Testis (tissue), 3 donors: ENCODE results near the gene C6orf15. TPM values are rescaled to one million over a fixed set of nuclear protein-coding genes. Genes with fewer than 3 reads are reported as not detected.

Experiments used
- DNase-seq: peaks from one replicate; pipeline ENCODE4 v3.0.0-alpha.2; 2019
- H3K27ac ChIP-seq, 2 donors: fragments of 200-600 bp; sonication (generic); one replicate each; pipeline ENCODE4 v1.5.1; 2019
- H3K27me3 ChIP-seq: fragments of 200-600 bp; sonication (generic); one replicate; pipeline ENCODE4 v1.5.1; 2019
- H3K36me3 ChIP-seq: fragments of 200-600 bp; sonication (generic); one replicate; pipeline ENCODE4 v1.5.1; 2017; ENCODE audit warnings: low read depth; ENCODE audit errors: missing control alignments
- H3K4me1 ChIP-seq: fragments of 200-600 bp; sonication (generic); one replicate; pipeline ENCODE4 v1.5.1; 2019
- H3K4me3 ChIP-seq, 2 donors: fragments of 200-600 bp; sonication (generic); one replicate each; pipeline ENCODE4 v1.5.1; 2017 to 2019
- H3K9me3 ChIP-seq: fragments of 200-600 bp; sonication (generic); one replicate; pipeline ENCODE4 v1.5.1; 2017
- CTCF ChIP-seq, 3 experiments: fragments of 450-650 bp in 2 of 3; fragments of 200-600 bp in 1 of 3; sonication (generic) in 1 of 3; IDR thresholded peaks; one replicate each; pipeline ENCODE4 v1.5.1; 2016 to 2019; ENCODE audit warnings: antibody characterized with exemption in 3 of 3, mild to moderate bottlenecking in 2 of 3, moderate library complexity in 1 of 3
- POLR2A ChIP-seq: fragments of 450-650 bp; IDR thresholded peaks from one replicate; pipeline ENCODE4 v1.6.1; 2017; ENCODE audit warnings: antibody characterized with exemption, mild to moderate bottlenecking, moderate library complexity
- WGBS, 2 donors: methylation state at CpG; one replicate each; pipeline ENCODE4 v1.1.5; 2018; 5-methylcytosine and 5-hydroxymethylcytosine counted together
- intact Hi-C: fragments of 100-400 bp; cut with DNase I; formaldehyde crosslinking; loops from one replicate; pipeline ENCODE4 v1.15.1; 2023; ENCODE audit warnings: low total_unique reads
- polyA plus RNA-seq: library from polyadenylated mRNA; stranded (reverse); fragments of 350-450 nt; fragmentation: Illumina TruSeq; extraction: RNeasy Lipid Tissue Mini Kit (QIAGEN cat#74804); gene quantifications from one replicate; pipeline ENCODE4 v1.2.3, GENCODE V29; 2014; ENCODE audit warnings: low read depth, low replicate concordance; ENCODE audit not compliant: insufficient read depth
- total RNA-seq, 2 donors: library from RNA; depleted of rRNA; stranded (reverse); fragments of >200 nt; gene quantifications; one replicate each; pipeline ENCODE4 v1.2.3, GENCODE V29; 2016

Gene C6orf15
- total and polyA plus RNA-seq, 3 donors from 2014 or later: not detected

- intact Hi-C loops: loop anchor here (10.0 kb wide), 1 partner anchor 224 kb away; no protein-coding TSS in a partner anchor
- Histone ChIP-seq H3K9me3 (no peaks in the 10 kb centered on the region), H3K27ac (no peak overlapping the region), H3K4me1 (no peaks in the 10 kb centered on the region), H3K4me3 (no peak overlapping the region), H3K27me3 (no peaks in the 10 kb centered on the region), H3K36me3 (no peaks in the 10 kb centered on the region)
- no peak for DNase-seq
- WGBS, 2 donors: 85 to 88% methylated on average over 10 to 15 of the region's 15 CpGs
- TF ChIP-seq CTCF (IDR thresholded peaks at IDR 0.05): no peak
- no peak for TF ChIP-seq POLR2A
These were observed 28.3 kb upstream of the C6orf15 start for GRCh38 chr6:31140643-31141042.

GRCh38 chr6:31139599-31139998 is 27.2 kb upstream of the C6orf15 start:
- no peaks in the 10 kb centered on the region for H3K36me3 ChIP-seq
- no peak for DNase-seq
- no peak overlapping the region for H3K27ac ChIP-seq
- H3K27me3 ChIP-seq: no peaks in the 10 kb centered on the region
- H3K4me3 ChIP-seq: no peak overlapping the region
- no peaks in the 10 kb centered on the region for H3K9me3 ChIP-seq
- TF ChIP-seq POLR2A: no peak
- TF ChIP-seq CTCF (IDR thresholded peaks at IDR 0.05): no peak
- no peaks in the 10 kb centered on the region for H3K4me1 ChIP-seq
- intact Hi-C loops: loop anchor here (5.0 kb wide), 1 partner anchor 53 kb away; no protein-coding TSS in a partner anchor
- WGBS, 2 donors: 28 to 40% methylated on average over 4 of the region's 4 CpGs

- H3K27me3 ChIP-seq: no peaks in the 10 kb centered on the region
- no peaks in the 10 kb centered on the region for H3K36me3 ChIP-seq
- no peak within 1 kb of the TSS for H3K27ac ChIP-seq
- no peaks in the 10 kb centered on the region for H3K4me1 ChIP-seq
- no peak for DNase-seq
- WGBS, 2 donors: 86 to 94% methylated on average over 4 of the region's 4 CpGs
- intact Hi-C loops: loop anchor here (5.0 kb wide), 1 partner anchor 53 kb away; no protein-coding TSS in a partner anchor
- peak within 1 kb of the TSS in 1 of 2 donors; percentile 38 for H3K4me3 ChIP-seq
- H3K9me3 ChIP-seq: no peaks in the 10 kb centered on the region
- TF ChIP-seq CTCF (IDR thresholded peaks at IDR 0.05) (no peak), POLR2A (no peak)
These were observed 26.6 kb upstream of the C6orf15 start, which contains the start of gene PSORS1C2 for GRCh38 chr6:31138982-31139381. Gene PSORS1C2 (minus strand): TSS chr6:31139066. CDS start chr6:31139026, 40 bp downstream.

- Histone ChIP-seq H3K4me3 (no peak overlapping the region), H3K27me3 (no peaks in the 10 kb centered on the region), H3K27ac (no peak overlapping the region), H3K9me3 (no peaks in the 10 kb centered on the region), H3K36me3 (no peaks in the 10 kb centered on the region), H3K4me1 (no peaks in the 10 kb centered on the region)
- TF ChIP-seq POLR2A (no peak), CTCF (IDR thresholded peaks at IDR 0.05) (no peak)
- DNase-seq: no peak
- intact Hi-C loops: loop anchor here (5.0 kb wide), 1 partner anchor 57 kb away; no protein-coding TSS in a partner anchor
- 81 to 93% methylated on average over 10 of the region's 10 CpGs for WGBS, 2 donors
These were observed 23.3 kb upstream of the C6orf15 start for GRCh38 chr6:31135710-31136109.

GRCh38 chr6:31132806-31133205 is 20.4 kb upstream of the C6orf15 start:
- WGBS, 2 donors: 69 to 73% methylated on average over 6 of the region's 6 CpGs
- TF ChIP-seq CTCF (IDR thresholded peaks at IDR 0.05): no peak
- intact Hi-C loops: no loop called here
- Histone ChIP-seq H3K9me3 (no peaks in the 10 kb centered on the region), H3K4me3 (no peak overlapping the region), H3K27ac (no peak overlapping the region), H3K4me1 (no peaks in the 10 kb centered on the region), H3K36me3 (no peaks in the 10 kb centered on the region), H3K27me3 (no peaks in the 10 kb centered on the region)
- DNase-seq: no peak
